GM23338 (cell line): Measurements from ENCODE around the gene HS6ST3.

Experiments used
- CREB1 ChIP-seq: fragments of 250-450 bp; sonication (Bioruptor Pico); IDR thresholded peaks from 2 replicates; pipeline ENCODE4 v1.5.0; 2020; ENCODE audit warnings: low read depth, mild to moderate bottlenecking, moderate library complexity
- CTCF ChIP-seq, 2 experiments: fragments of 200-600 bp in 1 of 2; sonication (generic) in 1 of 2; conservative IDR thresholded peaks; 2 replicates each; pipeline versions ENCODE4 v1.5.1 to v1.6.1; 2016 to 2017; ENCODE audit warnings: antibody characterized with exemption in 2 of 2, low read depth in 2 of 2, mild to moderate bottlenecking in 2 of 2, moderate library complexity in 1 of 2
- EZH2 ChIP-seq: fragments of 200-600 bp; sonication (generic); IDR thresholded peaks from one replicate; pipeline ENCODE4 v1.8.0; 2017; ENCODE audit warnings: antibody characterized with exemption, mild to moderate bottlenecking, low read depth; ENCODE audit not compliant: unreplicated experiment
- EZH2phosphoT487 ChIP-seq: fragments of 200-600 bp; sonication (generic); IDR thresholded peaks from one replicate; pipeline ENCODE4 v1.8.1; 2018; ENCODE audit warnings: antibody characterized with exemption; ENCODE audit not compliant: unreplicated experiment
- JUNB ChIP-seq: IDR thresholded peaks from one replicate; pipeline ENCODE4 v1.6.1; 2016; ENCODE audit warnings: antibody characterized with exemption; ENCODE audit not compliant: unreplicated experiment
- NANOG ChIP-seq: IDR thresholded peaks from 2 replicates; pipeline ENCODE4 v1.6.1; 2016; ENCODE audit warnings: antibody characterized with exemption, borderline replicate concordance
- POLR2AphosphoS5 ChIP-seq: IDR thresholded peaks from 2 replicates; pipeline ENCODE4 v1.6.1; 2016; ENCODE audit warnings: antibody characterized with exemption, low read depth
- REST ChIP-seq: IDR thresholded peaks from one replicate; pipeline ENCODE4 v1.6.1; 2018; ENCODE audit warnings: antibody characterized with exemption; ENCODE audit not compliant: unreplicated experiment
- ZNF331 ChIP-seq: fragments of 250-450 bp; sonication (Bioruptor Pico); IDR thresholded peaks from 2 replicates; pipeline ENCODE4 v1.5.0; 2020; ENCODE audit warnings: low read depth, mild to moderate bottlenecking, moderate library complexity

GRCh38 chr13:96252903-96253302 lies 163.0 kb downstream of the HS6ST3 start:
- TF ChIP-seq EZH2 (no peak), EZH2phosphoT487 (no peak), CREB1 (no peak), CTCF (conservative IDR thresholded peaks at IDR 0.05; ENCODE audit: low read depth in 2 of 2) (no peak), POLR2AphosphoS5 (no peak), NANOG (no peak), REST (no peak), JUNB (no peak), ZNF331 (CRISPR knock-in tag) (no peak)
